H4 (cell line): Measurements from ENCODE around the gene ARMH3. TPM values are rescaled to one million over a fixed set of nuclear protein-coding genes. Genes with fewer than 3 reads are reported as not detected.

Experiments
- DNase-seq: peaks from one replicate; pipeline ENCODE4 v3.0.0-alpha.2; 2015; ENCODE audit warnings: low spot score
- total RNA-seq: library from RNA; depleted of rRNA; stranded (reverse); fragments of >200 nt; shearing (Covaris generic); gene quantifications from 2 replicates; pipeline ENCODE4 v1.2.3, GENCODE V29; 2014

ARMH3 gene
- total RNA-seq, 1 experiment from 2014 or later = 6.3 TPM

DNA sequence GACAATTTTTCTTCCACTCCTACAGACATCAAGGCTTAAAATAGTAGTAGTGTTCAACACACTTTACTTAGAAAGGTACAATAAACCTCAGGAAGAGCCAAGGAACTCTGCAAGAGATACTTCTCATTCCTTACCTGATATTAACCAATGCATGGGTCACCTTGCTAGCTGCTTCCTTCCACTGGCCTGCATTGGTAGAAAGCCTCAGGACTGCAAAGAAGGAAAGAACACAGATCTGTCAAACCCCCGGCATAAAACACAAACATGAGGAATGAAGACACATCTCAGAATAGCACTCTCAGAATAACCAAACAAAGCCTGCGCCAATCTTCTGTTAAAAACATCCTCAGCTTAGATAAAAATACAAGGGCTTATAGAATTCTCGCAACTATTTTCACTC, 116.2 kb downstream of the ARMH3 start:
- no peak for DNase-seq

DNA sequence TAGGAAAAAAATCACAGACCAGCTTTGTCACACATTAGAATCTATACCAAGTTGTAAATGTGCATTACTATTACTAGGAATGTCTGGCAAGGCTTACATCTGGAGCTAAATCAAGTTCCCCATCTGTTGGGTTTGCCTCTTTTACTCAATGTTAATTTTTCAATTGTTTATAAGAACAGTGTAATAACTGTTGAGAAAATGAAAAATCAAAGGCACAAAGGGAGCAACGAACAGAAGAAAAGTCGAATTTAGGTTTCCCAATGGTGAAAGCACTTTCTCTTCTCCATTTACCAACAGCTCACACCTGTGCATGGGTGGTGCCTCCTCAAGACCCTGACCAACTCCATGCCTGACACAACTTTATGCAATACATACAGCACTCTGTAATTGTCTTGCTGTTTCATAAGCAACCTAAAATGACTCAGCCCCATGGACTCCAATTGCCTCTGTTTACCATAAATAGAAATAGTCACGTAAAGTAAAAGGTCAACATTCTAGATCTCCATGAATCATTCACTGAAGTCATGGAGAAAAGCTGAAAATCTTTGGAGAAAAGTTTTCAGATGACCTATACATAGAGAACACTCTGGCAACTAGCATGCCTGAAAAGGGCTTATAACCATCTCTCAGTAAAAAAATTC, 116.8 kb downstream of the ARMH3 start:
- peak; percentile 17 for DNase-seq

DNA sequence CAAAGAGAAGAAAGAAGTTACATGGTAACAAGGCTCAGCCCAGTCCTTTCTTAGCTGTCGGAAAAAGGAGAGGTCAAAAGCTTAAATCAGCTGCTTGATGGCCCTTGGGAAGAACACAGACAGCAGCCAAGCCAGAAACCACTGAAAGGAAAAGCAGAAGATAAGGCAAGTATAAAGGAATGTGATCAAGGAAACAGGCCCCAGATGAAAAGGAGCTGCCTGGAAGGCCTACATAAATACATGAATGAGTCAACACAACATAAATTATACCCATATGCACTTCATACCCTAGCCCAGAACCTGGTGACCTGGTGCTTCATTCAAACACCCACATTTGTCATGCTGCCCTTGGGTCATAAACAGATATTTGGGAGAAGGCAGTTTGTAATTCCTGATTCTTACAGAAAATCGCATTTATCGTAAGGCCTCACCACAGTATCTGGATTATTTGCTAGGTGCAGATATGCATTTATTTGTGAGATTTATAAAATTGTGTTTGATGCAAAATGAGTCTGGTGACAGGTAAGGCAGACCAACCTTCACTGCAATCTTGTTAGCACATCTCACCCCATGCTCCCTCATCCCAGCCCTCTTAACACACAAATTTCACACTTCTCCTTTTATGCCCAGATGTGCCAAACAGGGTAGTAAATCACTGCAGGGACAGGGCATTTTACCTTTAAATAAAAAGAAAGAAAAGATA, 117.5 kb downstream of the ARMH3 start:
- peak; percentile 50 for DNase-seq

DNA sequence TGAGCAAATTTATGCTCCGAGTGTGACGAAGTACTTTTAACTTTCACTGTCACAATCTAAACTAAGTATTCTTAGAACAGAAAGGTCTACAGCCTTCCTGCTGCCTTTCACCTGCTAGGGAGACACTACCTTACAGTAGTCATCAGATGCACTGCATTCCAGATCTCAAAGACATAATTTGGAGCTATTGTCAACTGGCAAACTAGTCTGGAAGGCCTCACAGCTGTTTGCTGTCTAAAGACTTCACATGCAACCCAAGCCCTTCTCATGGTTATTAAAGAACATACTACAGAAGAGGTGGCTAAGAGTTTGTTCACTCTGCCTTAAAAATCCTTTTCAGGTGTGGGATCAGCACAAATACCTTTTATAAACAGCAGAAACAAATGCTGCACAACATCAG, 120.5 kb downstream of the ARMH3 start:
- DNase-seq = no peak

DNA sequence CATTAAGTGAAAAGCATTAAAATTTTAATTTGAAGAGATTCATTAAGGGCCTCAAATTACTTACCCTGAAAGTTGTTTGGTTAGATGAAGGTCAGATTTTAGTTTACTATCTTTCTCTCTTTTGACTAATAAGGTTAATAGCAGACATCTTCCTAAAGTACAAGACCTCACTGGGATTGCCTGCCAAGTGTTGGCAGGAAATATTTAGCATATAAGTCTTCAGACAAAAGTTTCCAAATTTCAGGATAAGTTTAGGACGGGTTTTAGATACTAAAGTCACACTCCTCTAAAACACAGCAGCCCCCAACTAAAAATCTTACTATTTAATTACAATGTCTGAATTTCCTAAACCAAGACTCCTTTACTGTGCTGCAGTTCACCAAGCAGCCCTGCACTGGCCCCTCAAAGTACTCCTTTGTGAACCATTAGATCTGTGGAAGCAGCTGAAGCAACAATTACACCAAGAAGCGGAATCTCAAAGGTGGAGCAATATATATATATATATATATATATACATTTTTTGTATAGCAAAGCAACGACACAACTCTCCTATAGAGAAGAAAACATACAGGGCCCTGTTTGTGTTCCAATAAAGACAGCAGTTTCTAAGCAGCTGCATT, 121.2 kb downstream of the ARMH3 start:
- no peak for DNase-seq

DNA sequence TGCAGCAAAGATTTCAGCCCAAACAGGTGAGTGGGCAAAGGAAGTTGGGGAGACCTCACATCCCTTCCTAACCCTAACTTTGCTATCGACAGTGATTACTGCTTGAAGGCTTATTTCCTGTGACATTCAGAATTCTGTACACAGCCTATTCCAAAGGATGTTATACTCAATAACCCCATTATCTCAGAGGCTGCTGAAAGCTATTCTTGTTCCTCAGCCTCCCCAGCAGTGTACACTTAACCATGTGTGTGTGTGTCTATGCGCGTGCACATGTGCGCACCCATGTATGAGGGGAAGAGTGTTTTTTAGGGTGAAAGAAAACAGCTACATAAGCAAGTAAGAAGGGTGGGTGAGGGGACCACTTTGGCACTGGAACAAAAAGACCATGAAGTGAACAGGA, 122.0 kb downstream of the ARMH3 start:
- DNase-seq = no peak

DNA sequence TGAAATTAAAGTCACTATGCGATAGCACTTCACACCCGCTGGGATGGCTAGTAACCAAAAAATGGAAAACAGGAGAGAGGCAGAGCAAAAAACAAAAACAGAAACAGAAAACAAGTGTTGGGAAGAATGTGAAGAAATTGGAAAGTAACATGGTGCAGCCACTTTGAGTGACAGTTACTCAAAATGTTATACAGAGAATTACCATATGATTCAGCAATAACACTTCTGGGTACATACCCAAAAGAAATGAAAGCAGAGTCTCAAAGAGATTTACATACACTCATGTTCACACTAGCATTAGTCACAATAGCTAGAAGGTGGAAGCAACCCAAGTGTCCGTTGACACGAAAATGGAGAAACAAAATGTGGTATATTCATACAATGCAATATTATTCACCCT, 123.8 kb downstream of the ARMH3 start:
- no peak for DNase-seq

DNA sequence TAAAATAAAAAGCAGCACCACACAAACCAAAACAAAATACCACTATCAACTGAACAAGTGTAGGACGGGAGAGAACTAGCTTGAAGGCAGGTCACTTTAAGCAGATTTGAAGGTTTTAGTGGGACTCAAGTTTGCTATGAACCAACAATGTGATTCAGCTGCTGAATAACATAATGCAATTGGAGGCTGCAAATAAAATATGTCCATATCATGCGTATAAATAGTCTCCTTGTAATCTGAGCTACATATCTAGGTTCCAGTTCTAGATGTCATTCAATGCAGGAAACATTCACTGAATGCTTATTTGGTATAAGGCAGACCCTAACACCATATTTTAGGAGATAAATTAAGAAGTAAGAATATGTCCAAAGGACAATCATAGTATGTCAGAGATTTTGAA, 130.9 kb downstream of the ARMH3 start:
- DNase-seq = no peak

DNA sequence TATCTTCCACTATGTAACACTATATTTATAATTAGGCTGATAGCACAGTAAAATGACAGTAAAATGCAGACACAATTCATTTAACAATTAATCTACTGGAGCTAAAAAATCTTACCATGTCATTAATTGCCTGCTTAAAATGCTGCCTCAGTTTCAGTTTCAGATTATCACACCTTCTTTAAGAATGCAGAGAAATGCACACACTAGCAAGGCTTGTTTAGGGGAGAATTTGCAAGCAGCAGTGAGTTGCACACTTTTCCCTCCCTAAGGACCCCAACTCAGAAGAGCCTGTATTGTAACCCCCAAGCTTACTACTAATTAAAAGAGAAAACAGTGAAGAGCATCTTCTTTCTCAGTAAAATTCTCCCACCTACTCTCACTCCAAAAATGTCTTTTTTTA, 132.7 kb downstream of the ARMH3 start:
- no peak for DNase-seq

DNA sequence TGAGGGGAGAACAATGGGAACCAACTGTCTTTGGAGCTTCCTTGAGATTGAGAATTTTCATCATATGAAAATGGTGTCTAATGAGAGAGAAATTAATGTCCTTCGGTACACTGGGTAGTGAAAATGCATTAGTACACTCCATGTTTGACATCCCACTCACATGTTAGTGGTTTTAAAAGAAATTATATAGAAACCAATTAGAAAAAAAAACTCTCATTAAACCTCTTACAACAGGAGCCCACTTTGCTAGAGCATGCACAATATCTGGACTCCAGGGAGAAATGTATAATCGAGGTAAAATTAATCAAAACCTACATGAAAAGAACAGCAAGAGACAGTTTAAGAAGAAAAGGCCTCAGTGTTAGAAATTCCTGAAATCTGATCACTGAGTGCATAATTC, 133.1 kb downstream of the ARMH3 start:
- DNase-seq = no peak

DNA sequence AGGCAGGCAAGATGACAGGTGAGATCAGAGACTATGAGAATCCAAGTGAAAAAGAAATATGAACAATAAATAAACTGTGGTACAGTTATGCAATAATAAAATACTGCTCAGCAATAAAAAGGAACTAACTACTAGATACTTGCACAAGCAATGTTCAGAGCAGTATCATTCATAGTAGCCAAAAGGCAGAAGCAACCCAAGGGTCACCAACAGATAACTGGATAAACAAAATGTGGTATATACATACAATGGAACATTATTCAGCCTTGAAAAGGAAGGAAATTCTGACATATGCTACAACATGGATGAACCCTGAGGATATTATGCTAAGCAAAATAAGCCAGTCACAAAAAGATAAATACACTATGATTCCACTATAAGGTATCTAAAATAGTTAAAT, 135.4 kb downstream of the ARMH3 start:
- DNase-seq = no peak

DNA sequence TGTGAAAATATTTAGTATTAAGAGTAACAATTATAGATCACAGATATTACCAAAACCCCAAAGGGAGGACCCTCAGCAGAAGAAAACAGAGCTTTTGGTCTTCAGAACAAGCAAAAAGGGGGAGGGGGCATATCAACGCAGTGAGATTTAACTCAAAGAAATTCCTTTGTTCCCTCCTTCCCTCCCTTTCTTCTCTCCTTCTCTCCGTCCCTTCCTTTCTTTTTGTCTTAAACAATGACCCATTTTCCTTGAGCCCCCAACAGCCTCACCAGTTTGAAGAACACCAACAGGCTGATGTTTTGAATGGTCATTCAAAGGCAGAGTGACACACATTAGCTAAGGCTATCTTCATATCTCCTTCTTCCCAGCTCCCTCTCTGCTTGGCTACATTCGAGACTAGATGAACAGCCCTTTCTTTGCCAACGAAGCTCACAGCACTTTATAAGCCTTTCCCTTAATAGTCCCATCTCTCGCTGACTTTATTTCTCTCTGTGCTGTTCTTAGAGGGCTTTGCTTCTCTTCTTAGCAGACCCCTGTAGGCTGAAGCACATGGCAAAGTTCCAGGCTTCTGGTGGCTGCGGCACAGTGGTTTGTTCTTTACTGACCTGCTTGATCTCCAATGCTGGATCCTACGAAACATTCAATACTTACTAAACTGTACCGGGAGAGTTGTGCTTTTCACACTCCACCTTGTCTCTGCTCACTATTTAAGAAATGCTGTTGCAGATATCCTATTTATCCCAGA, 136.8 kb downstream of the ARMH3 start:
- DNase-seq = no peak

DNA sequence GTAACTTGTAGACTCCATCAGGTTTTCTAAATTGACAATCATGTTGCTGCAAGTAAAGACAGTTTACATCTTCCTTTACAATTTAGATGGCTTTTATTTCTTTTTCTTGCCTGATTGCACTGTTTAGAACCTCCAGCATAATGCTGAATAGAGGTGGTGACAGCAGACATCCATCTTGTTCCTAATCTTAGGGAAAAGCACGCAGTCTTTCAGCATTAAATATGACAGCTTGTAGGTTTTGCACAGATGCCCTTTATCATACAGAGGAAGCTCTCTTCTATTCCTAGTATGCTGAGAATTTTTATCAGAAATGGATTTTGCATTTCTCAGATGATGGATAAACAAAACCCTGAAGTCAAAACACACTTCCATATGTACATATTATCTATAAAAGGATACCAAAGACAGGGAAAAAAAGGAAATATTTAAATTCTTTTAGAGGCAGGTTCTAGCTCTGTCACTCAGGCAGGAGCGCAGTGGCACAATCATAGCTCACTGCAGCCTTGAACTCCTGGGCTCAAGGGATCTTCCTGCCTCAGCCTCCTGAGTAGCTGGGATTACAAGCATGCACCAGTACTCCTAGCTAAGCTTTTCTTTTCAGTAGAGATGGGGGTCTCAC, 143.3 kb downstream of the ARMH3 start:
- DNase-seq = no peak

DNA sequence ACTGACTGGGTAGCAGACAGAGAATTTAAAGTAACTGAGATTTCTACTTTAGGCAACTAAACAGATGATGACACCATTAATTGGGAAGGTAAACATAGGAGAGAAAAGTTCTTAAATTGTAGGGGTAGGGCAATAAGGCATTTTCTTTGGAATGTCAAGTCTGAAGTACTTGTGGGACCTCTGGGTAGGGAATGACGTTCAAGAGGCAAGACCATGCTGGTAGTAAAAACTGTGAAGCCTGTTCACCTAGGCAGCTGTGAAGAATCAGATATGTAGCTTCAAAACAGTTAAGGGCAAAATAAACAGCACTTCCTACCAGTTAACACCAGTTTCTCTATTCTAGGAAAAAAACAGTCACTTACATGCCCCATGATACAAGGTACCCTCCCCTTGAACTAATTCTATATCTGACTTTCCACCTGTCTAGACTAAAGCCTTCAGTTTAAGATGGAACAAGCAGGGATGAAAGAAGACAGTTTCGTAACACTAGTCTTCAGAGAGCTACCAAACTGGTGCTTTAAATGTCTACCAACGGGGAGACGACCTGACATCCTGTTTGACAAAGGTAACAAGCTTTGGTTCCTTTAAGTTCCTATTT, 149.3 kb downstream of the ARMH3 start:
- DNase-seq = no peak

DNA sequence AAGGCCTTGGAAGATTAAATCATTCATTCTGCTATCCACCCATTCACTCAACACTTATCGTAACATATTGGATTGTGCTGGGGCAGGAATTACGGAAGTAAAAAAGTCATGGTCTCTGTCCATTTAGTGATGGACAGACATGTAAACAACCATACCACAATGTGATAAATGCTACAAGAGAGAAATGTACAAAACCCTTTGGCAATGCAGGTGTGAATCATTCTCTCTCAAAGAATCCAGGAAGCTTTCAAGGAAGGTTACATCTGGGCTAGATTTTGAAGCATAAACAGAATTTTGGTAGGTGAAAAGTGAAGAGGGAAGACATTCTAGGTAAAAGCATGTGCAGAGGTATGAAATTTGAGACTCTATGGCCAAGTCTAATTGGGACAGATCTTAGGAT, 150.7 kb downstream of the ARMH3 start:
- no peak for DNase-seq

DNA sequence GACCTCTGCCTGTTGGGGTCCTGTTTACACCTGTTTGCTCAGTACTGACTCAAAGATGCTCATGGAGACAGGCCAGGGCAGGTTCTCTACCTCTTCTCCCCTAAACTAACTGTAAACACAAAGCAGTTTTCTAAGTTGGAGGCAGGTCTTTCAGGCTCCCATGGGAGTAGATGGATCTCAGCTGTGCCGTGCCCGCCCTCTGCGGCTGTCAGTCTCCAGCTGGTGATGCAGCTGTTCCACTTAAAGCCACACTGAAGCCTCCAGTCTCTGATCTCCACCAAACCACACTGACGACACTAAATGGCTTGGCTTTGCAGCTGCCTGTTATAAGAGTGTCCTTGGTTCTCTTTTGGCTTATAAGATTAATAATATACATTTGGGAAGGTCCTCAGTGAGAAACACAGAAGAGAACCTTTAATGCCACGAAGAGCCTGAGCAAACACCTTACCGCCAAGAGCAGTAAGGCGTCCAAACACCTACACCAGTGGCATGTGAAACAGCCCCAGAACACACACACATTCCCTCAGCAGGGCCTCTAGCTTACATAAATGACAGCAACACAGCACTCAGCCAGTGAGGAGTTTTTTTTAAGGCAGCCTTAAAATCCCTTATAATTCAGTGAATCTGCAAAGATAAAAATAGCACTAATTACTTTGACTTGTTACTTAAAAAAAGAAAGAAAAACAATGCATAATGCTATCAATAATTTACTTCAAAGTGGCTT, 152.0 kb downstream of the ARMH3 start:
- DNase-seq = no peak

DNA sequence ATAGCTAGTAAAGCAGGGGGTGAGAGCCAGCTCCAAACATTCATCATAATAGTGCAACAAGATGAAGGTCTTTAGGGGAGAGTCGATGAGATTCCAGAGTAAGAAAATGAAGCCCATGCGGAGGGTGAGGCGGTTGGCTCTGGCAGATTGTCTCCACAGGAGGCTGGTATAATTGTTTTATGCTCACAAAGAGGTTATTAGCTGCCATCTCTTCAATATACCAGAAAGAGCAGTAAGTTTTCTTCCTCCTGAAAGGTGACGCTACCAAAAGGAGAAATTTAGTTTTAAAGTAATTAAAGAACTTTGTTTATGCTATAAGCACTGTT, 153.2 kb downstream of the ARMH3 start:
- no peak for DNase-seq

DNA sequence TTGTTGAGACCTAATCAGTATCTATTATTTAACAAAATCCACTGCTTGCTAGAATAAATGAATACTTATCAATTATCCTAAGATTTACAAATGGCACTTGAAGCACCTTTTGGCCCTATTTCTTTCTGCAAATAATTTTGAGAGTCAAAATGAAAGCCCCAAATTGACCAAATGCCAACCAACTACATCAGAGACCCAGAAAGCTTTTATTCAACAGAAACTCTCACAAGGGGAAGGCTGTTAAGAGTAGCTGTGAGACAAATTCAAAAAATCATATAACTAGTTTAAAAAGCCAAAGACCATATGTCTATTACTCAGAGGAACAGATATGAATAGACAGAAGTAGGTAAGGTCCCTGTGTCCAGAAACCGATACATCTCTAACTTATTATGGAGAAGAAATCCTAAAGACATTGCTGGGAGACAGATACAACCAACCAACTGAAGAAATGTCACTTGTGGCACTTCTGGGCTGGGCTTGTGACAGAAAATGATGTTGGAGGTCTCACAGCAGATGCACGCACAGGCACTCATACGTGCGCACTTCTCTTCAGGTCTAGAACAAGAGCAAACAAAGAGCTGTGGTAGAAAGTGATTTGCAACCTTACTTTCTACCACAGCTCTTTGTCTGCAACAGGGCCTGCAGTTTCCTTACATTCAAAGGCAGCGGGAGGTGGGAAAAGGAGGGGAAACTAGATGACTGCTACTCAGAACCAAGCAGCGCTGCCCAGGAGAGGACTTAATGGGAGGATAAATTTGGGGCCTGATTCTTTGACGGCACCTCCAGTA, 153.7 kb downstream of the ARMH3 start:
- no peak for DNase-seq

DNA sequence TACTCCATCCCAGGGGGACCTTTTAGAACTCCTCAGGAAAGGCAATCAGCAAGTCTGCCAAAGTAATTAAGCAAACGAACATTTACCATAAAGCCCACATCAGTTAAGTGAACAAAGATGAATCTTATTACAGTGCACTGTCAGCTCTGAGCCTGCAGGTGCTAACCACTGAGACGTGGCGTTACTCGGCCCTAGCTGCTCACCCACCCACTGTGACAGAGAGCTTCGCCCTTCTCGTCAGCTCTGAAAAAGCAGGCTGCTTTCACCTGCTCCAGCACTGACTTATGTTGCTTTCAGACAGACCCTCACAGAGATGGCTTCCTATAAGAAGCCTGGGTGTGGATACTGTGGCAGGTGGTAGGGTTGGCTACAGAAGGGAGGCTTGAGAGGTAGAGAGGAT, 154.6 kb downstream of the ARMH3 start:
- DNase-seq = no peak

DNA sequence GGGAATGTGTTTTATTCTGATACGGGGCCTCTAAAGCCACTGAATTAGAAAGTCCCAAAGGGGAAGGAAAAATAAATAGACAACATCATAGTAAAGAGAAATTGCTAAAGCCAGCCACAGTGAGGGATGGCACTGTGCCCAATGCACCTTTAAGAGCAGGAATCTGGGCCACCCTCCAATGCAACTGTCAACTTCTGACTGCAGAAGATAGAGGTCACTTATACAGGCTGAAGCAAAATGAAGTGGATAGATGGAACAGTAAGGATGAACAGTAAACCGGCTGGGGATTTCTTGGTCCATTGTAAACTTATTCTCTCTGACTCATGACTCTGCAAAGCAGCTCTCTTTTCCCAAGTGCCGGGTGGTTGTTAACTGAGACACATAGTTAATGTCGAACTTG, 158.3 kb downstream of the ARMH3 start:
- DNase-seq = peak; percentile 33
